ENCODE measurements around the gene EPB41L5. TPM values are rescaled to one million over a fixed set of nuclear protein-coding genes. Genes with fewer than 3 reads are reported as not detected.

The EPB41L5 gene
- total and polyA plus RNA-seq, 2 donors (not counting 3 experiments of a cell fraction or from before 2014, with no cell fraction given), result 8.4 to 13.6 TPM

DNA sequence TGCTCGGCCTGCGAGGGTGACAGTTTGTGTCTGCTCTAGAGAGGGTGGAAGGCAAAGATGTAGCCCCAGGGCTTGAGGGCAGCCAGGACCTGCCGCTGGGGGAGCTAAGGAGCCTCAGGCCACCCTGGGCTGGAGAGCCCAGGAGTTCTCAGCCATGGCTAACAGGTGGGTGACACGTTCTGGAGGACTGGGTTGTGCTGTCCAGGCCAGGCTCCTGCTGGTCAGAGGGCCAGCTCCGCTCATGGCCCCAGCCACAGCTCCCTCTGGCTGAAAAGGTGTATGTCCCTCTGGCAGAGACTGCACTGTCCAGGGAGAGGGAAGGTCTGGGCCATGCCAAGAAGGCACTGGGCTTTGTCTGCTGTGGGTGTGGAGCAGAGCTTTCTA lies 191.1 kb downstream of the EPB41L5 start:
- Histone ChIP-seq H3K9me1 (replicated peaks; ENCODE audit: control insufficient read depth, extremely low read depth, insufficient read depth, low read length) (no peaks in the 10 kb centered on the region), H3K4me1 (ENCODE audit: control insufficient read depth, extremely low read depth, insufficient read depth, low read length) (no peaks in the 10 kb centered on the region), H3K4me3 (replicated peaks in 1 of 3; ENCODE audit: insufficient read depth in 1 of 3, low read depth in 1 of 3, low read length in 3 of 3) (no peak overlapping the region), H3K9ac (replicated peaks; ENCODE audit: extremely low read depth, insufficient read depth, low read length) (no peak overlapping the region), H3K4me2 (ENCODE audit: insufficient read depth, low read length) (no peak overlapping the region), H4K20me1 (replicated peaks; ENCODE audit: control insufficient read depth, extremely low read depth, insufficient read depth, low read length) (no peaks in the 10 kb centered on the region), H3K27ac (ENCODE audit: insufficient read depth, low read depth, low read length) (no peak overlapping the region), H2AFZ (ENCODE audit: low read depth, low read length) (no peak overlapping the region), H3K79me2 (ENCODE audit: control insufficient read depth, insufficient read depth, low read length) (no peaks in the 10 kb centered on the region), H3K27me3 (ENCODE audit: control insufficient read depth in 2 of 2, insufficient read depth in 2 of 2, low read length in 2 of 2) (no peaks in the 10 kb centered on the region), H3K9me3 (replicated peaks; ENCODE audit: control insufficient read depth, insufficient read depth, low read length) (no peaks in the 10 kb centered on the region), H3K36me3 (ENCODE audit: control insufficient read depth in 2 of 2, extremely low read depth in 1 of 2, insufficient read depth in 2 of 2, low read length in 2 of 2) (no peaks in the 10 kb centered on the region)
- intact Hi-C loops (cut with micrococcal nuclease) (no loop called here), dilution Hi-C loops (cut with MboI; ENCODE audit: extremely low pct_ligation_motif_present, low sequenced_read_pairs) (no loop called here)
- no peak for FAIRE-seq
- BruUV-seq (replicated peaks), result no TSS peak
- ChIA-PET CTCF (interaction anchor here (0.7 to 5.9 kb wide), 4 partner anchors 10 to 450 kb away, joined by 3 to 42 read pairs (median 4); no protein-coding TSS in a partner anchor), POLR2A (no interaction called here)
- TF ChIP-seq, protein P1, sequence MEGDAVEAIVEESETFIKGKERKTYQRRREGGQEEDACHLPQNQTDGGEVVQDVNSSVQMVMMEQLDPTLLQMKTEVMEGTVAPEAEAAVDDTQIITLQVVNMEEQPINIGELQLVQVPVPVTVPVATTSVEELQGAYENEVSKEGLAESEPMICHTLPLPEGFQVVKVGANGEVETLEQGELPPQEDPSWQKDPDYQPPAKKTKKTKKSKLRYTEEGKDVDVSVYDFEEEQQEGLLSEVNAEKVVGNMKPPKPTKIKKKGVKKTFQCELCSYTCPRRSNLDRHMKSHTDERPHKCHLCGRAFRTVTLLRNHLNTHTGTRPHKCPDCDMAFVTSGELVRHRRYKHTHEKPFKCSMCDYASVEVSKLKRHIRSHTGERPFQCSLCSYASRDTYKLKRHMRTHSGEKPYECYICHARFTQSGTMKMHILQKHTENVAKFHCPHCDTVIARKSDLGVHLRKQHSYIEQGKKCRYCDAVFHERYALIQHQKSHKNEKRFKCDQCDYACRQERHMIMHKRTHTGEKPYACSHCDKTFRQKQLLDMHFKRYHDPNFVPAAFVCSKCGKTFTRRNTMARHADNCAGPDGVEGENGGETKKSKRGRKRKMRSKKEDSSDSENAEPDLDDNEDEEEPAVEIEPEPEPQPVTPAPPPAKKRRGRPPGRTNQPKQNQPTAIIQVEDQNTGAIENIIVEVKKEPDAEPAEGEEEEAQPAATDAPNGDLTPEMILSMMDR (IDR thresholded peaks at IDR 0.05; ENCODE audit: extremely low read depth in 1 of 2, insufficient read depth in 1 of 2, low read depth in 1 of 2, low read length in 2 of 2), result peak; percentile 8 to 25
- TF ChIP-seq JUN (IDR thresholded peaks at IDR 0.05; ENCODE audit: borderline replicate concordance, insufficient read depth, insufficient read length, low read depth) (no peak), GATA2 (IDR thresholded peaks at IDR 0.05; ENCODE audit: insufficient read depth, insufficient read length, low read depth, low read length) (no peak)
- DNase-seq (ENCODE audit: low read depth, low spot score), result no peak

GRCh38 chr2:120204417-120204816 lies 191.5 kb downstream of the EPB41L5 start:
- ChIA-PET CTCF (interaction anchor here (1.0 to 5.9 kb wide), 4 partner anchors 10 to 451 kb away, joined by 3 to 42 read pairs (median 4); no protein-coding TSS in a partner anchor), POLR2A (no interaction called here)
- Histone ChIP-seq H3K4me2 (ENCODE audit: insufficient read depth, low read length) (no peak overlapping the region), H3K4me3 (replicated peaks in 1 of 3; ENCODE audit: insufficient read depth in 1 of 3, low read depth in 1 of 3, low read length in 3 of 3) (no peak overlapping the region), H3K4me1 (ENCODE audit: control insufficient read depth, extremely low read depth, insufficient read depth, low read length) (no peaks in the 10 kb centered on the region), H2AFZ (ENCODE audit: low read depth, low read length) (no peak overlapping the region), H3K9me1 (replicated peaks; ENCODE audit: control insufficient read depth, extremely low read depth, insufficient read depth, low read length) (no peaks in the 10 kb centered on the region), H3K9ac (replicated peaks; ENCODE audit: extremely low read depth, insufficient read depth, low read length) (no peak overlapping the region), H3K9me3 (replicated peaks; ENCODE audit: control insufficient read depth, insufficient read depth, low read length) (no peaks in the 10 kb centered on the region), H3K36me3 (ENCODE audit: control insufficient read depth in 2 of 2, extremely low read depth in 1 of 2, insufficient read depth in 2 of 2, low read length in 2 of 2) (no peaks in the 10 kb centered on the region), H3K27me3 (ENCODE audit: control insufficient read depth in 2 of 2, insufficient read depth in 2 of 2, low read length in 2 of 2) (no peaks in the 10 kb centered on the region), H3K79me2 (ENCODE audit: control insufficient read depth, insufficient read depth, low read length) (no peaks in the 10 kb centered on the region), H3K27ac (ENCODE audit: insufficient read depth, low read depth, low read length) (no peak overlapping the region), H4K20me1 (replicated peaks; ENCODE audit: control insufficient read depth, extremely low read depth, insufficient read depth, low read length) (no peaks in the 10 kb centered on the region)
- intact Hi-C loops (cut with micrococcal nuclease), result no loop called here
- DNase-seq (ENCODE audit: low read depth, low spot score) (no peak), FAIRE-seq (no peak)
- TF ChIP-seq MYC (IDR thresholded peaks at IDR 0.05; ENCODE audit: low read depth, low read length) (no peak), POLR2A (IDR thresholded peaks at IDR 0.05; ENCODE audit: low read depth, low read length) (no peak), JUN (IDR thresholded peaks at IDR 0.05; ENCODE audit: borderline replicate concordance, insufficient read depth, insufficient read length, low read depth) (no peak), FOS (IDR thresholded peaks at IDR 0.05; ENCODE audit: borderline replicate concordance, insufficient read depth, low read length) (no peak), EZH2 (IDR thresholded peaks at IDR 0.05; ENCODE audit: borderline replicate concordance, low read depth, low read length, severe bottlenecking) (no peak), POLR2AphosphoS5 (IDR thresholded peaks at IDR 0.05; ENCODE audit: insufficient read depth, low read depth, low read length) (no peak), MAX (IDR thresholded peaks at IDR 0.05; ENCODE audit: insufficient read depth, insufficient read length) (no peak), GATA2 (IDR thresholded peaks at IDR 0.05; ENCODE audit: insufficient read depth, insufficient read length, low read depth, low read length) (no peak)
- TF ChIP-seq, protein P1 (IDR thresholded peaks at IDR 0.05; ENCODE audit: extremely low read depth in 1 of 2, insufficient read depth in 1 of 2, low read depth in 1 of 2, low read length in 2 of 2), result no peak
- no TSS peak for BruUV-seq (replicated peaks)
- dilution Hi-C loops (cut with MboI; ENCODE audit: extremely low pct_ligation_motif_present, low sequenced_read_pairs), result no loop called here
